DOHH2 (cell line): ENCODE data around the gene PDE4D.

Source experiments
- H3F3A ChIP-seq: fragments of 200-600 bp; sonication (generic), shearing (Covaris generic); 2 replicates; pipeline ENCODE4 v1.6.0; 2016; ENCODE audit warnings: antibody characterized with exemption, mild to moderate bottlenecking; ENCODE audit not compliant: control insufficient read depth, insufficient read depth
- H3K27ac ChIP-seq: fragments of 200-600 bp; sonication (generic); 2 replicates; pipeline ENCODE4 v1.5.1; 2014; ENCODE audit warnings: low read depth, mild to moderate bottlenecking, low read length, moderate library complexity
- H3K27me3 ChIP-seq: fragments of 200-600 bp; sonication (generic); 2 replicates; pipeline ENCODE4 v1.6.1; 2014; ENCODE audit warnings: mild to moderate bottlenecking, low read length, mixed read lengths; ENCODE audit not compliant: control insufficient read depth
- H3K36me3 ChIP-seq: fragments of 200-600 bp; sonication (generic); 2 replicates; pipeline ENCODE4 v1.6.1; 2014; ENCODE audit warnings: mild to moderate bottlenecking, low read length, moderate library complexity, mixed read lengths; ENCODE audit not compliant: control insufficient read depth
- H3K4me1 ChIP-seq: fragments of 200-600 bp; sonication (generic); 2 replicates; pipeline ENCODE4 v1.6.1; 2014; ENCODE audit warnings: mild to moderate bottlenecking, low read length, mixed read lengths; ENCODE audit not compliant: control insufficient read depth
- H3K4me2 ChIP-seq: fragments of 200-600 bp; sonication (generic); 2 replicates; pipeline ENCODE4 v1.6.0; 2014; ENCODE audit warnings: mild to moderate bottlenecking, low read length, moderate library complexity
- H3K4me3 ChIP-seq: fragments of 200-600 bp; sonication (generic); 2 replicates; pipeline ENCODE4 v1.5.1; 2014; ENCODE audit warnings: mild to moderate bottlenecking, low read length, mixed read lengths
- H3K79me2 ChIP-seq: fragments of 200-600 bp; sonication (generic); 2 replicates; pipeline ENCODE4 v1.6.1; 2014; ENCODE audit warnings: mild to moderate bottlenecking, low read length, mixed read lengths; ENCODE audit not compliant: control insufficient read depth
- H3K9me2 ChIP-seq: fragments of 200-600 bp; sonication (generic); replicated peaks from 2 replicates; pipeline ENCODE4 v1.6.1; 2014; ENCODE audit warnings: mild to moderate bottlenecking, low read length, mixed read lengths; ENCODE audit not compliant: control insufficient read depth
- H3K9me3 ChIP-seq: fragments of 200-600 bp; sonication (generic); 2 replicates; pipeline ENCODE4 v1.6.1; 2014; ENCODE audit warnings: antibody characterized with exemption, low read length, mixed read lengths; ENCODE audit not compliant: control insufficient read depth, insufficient read depth
- H4K20me1 ChIP-seq: fragments of 200-600 bp; sonication (generic); 2 replicates; pipeline ENCODE4 v1.6.0; 2014; ENCODE audit warnings: low read depth, mild to moderate bottlenecking, antibody characterized with exemption, low read length, moderate library complexity; ENCODE audit not compliant: control insufficient read depth, insufficient read depth
- EZH2phosphoT487 ChIP-seq: fragments of 200-600 bp; sonication (generic); IDR thresholded peaks from 2 replicates; pipeline ENCODE4 v1.6.1; 2017; ENCODE audit warnings: borderline replicate concordance, mild to moderate bottlenecking, antibody characterized with exemption, low read length, moderate library complexity, mixed read lengths
- TF ChIP-seq, protein P1 (sequence below): fragments of 200-600 bp; sonication (generic); IDR thresholded peaks from one replicate; pipeline ENCODE4 v1.5.1; 2014; ENCODE audit warnings: antibody characterized with exemption, mild to moderate bottlenecking, low read depth, low read length; ENCODE audit not compliant: poor library complexity, severe bottlenecking

The PDE4D gene

DNA sequence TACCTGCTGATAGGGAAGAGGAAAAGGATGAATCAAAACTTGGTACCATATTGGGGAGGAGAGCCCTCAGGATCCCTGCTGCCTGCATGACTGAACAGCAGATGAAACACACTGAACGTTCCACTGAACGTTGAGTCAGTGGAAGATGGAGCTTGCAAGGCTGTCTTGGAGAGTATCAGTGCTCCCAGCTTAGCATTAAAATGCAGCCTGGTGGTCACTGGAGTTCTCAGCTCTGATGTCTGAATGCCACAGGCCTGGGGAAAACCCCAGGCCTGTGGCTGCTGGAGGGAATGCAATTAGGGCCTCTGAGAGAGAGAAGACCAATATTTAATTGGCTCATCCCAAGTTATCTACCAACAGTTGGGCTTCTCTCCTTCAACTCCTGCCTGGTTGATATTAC lies 54.5 kb downstream of the PDE4D start:
- Histone ChIP-seq H3K27ac (no peak overlapping the region), H4K20me1 (no peaks in the 10 kb centered on the region), H3K27me3 (no peaks in the 10 kb centered on the region), H3K79me2 (no peaks in the 10 kb centered on the region), H3K9me2 (no peaks in the 10 kb centered on the region), H3K36me3 (no peaks in the 10 kb centered on the region), H3K4me1 (no peaks in the 10 kb centered on the region), H3K4me2 (no peak overlapping the region), H3F3A (no peaks in the 10 kb centered on the region), H3K4me3 (no peak overlapping the region), H3K9me3 (no peaks in the 10 kb centered on the region)
- TF ChIP-seq EZH2phosphoT487: no peak
- TF ChIP-seq, protein P1, sequence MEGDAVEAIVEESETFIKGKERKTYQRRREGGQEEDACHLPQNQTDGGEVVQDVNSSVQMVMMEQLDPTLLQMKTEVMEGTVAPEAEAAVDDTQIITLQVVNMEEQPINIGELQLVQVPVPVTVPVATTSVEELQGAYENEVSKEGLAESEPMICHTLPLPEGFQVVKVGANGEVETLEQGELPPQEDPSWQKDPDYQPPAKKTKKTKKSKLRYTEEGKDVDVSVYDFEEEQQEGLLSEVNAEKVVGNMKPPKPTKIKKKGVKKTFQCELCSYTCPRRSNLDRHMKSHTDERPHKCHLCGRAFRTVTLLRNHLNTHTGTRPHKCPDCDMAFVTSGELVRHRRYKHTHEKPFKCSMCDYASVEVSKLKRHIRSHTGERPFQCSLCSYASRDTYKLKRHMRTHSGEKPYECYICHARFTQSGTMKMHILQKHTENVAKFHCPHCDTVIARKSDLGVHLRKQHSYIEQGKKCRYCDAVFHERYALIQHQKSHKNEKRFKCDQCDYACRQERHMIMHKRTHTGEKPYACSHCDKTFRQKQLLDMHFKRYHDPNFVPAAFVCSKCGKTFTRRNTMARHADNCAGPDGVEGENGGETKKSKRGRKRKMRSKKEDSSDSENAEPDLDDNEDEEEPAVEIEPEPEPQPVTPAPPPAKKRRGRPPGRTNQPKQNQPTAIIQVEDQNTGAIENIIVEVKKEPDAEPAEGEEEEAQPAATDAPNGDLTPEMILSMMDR: no peak

DNA sequence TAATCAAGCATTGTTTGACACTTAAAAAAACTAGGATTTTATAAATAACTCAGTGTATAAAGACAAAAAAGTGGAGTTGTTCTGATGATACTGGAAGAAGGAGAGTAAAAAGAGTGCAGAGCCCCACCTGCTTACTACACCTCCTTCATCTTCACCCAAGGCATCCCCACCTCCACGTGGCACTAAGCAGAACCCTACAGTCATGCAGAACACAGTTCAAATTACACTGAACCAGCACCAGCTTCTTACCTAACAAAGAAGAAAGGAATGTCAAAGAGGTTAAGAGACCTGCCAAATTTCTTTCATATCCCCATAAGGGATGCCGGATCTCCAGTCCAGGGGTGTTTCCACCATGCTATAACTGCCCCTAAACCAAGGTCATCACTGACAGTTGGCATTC lies 55.5 kb downstream of the PDE4D start:
- no peaks in the 10 kb centered on the region for H4K20me1 ChIP-seq
- TF ChIP-seq, protein P1: no peak
- no peak for TF ChIP-seq EZH2phosphoT487
- H3K9me3 ChIP-seq: no peaks in the 10 kb centered on the region
- H3K4me2 ChIP-seq: no peak overlapping the region
- no peak overlapping the region for H3K27ac ChIP-seq
- no peak overlapping the region for H3K4me3 ChIP-seq
- H3K9me2 ChIP-seq: no peaks in the 10 kb centered on the region
- H3F3A ChIP-seq: no peaks in the 10 kb centered on the region
- H3K4me1 ChIP-seq: no peaks in the 10 kb centered on the region
- no peaks in the 10 kb centered on the region for H3K36me3 ChIP-seq
- H3K27me3 ChIP-seq: no peaks in the 10 kb centered on the region
- no peaks in the 10 kb centered on the region for H3K79me2 ChIP-seq

GRCh38 chr5:59837071-59837470 lies 56.5 kb downstream of the PDE4D start:
- H3K36me3 ChIP-seq: no peaks in the 10 kb centered on the region
- TF ChIP-seq, protein P1: no peak
- no peak for TF ChIP-seq EZH2phosphoT487
- H3K79me2 ChIP-seq: no peaks in the 10 kb centered on the region
- H3F3A ChIP-seq: no peaks in the 10 kb centered on the region
- H3K4me3 ChIP-seq: no peak overlapping the region
- no peaks in the 10 kb centered on the region for H3K9me2 ChIP-seq
- no peaks in the 10 kb centered on the region for H3K4me1 ChIP-seq
- H3K4me2 ChIP-seq: no peak overlapping the region
- no peaks in the 10 kb centered on the region for H4K20me1 ChIP-seq
- H3K9me3 ChIP-seq: no peaks in the 10 kb centered on the region
- no peaks in the 10 kb centered on the region for H3K27me3 ChIP-seq
- no peak overlapping the region for H3K27ac ChIP-seq

GRCh38 chr5:59835800-59836199 lies 57.7 kb downstream of the PDE4D start:
- H3K79me2 ChIP-seq: no peaks in the 10 kb centered on the region
- no peaks in the 10 kb centered on the region for H3K9me3 ChIP-seq
- no peak overlapping the region for H3K27ac ChIP-seq
- no peaks in the 10 kb centered on the region for H4K20me1 ChIP-seq
- no peaks in the 10 kb centered on the region for H3F3A ChIP-seq
- H3K4me2 ChIP-seq: no peak overlapping the region
- H3K9me2 ChIP-seq: no peaks in the 10 kb centered on the region
- no peaks in the 10 kb centered on the region for H3K4me1 ChIP-seq
- H3K4me3 ChIP-seq: no peak overlapping the region
- TF ChIP-seq, protein P1: no peak
- no peak for TF ChIP-seq EZH2phosphoT487
- H3K27me3 ChIP-seq: no peaks in the 10 kb centered on the region
- H3K36me3 ChIP-seq: no peaks in the 10 kb centered on the region
